BLaER1 (cell line): ENCODE measurements around the gene NEU4.

Experiments used
- H3K27ac ChIP-seq: shearing (Covaris generic); formaldehyde crosslinking; 2 replicates; pipeline ENCODE4 v1.8.1; 2022
- H3K27me3 ChIP-seq: shearing (Covaris generic); formaldehyde crosslinking; 2 replicates; pipeline ENCODE4 v1.8.1; 2022
- H3K36me3 ChIP-seq: shearing (Covaris generic); formaldehyde crosslinking; 2 replicates; pipeline ENCODE4 v1.8.1; 2022
- H3K4me1 ChIP-seq: shearing (Covaris generic); formaldehyde crosslinking; 2 replicates; pipeline ENCODE4 v1.8.1; 2022
- H3K4me2 ChIP-seq: shearing (Covaris generic); formaldehyde crosslinking; 2 replicates; pipeline ENCODE4 v1.8.1; 2022
- H3K4me3 ChIP-seq: shearing (Covaris generic); formaldehyde crosslinking; 2 replicates; pipeline ENCODE4 v1.8.1; 2022
- H3K9ac ChIP-seq: shearing (Covaris generic); formaldehyde crosslinking; 2 replicates; pipeline ENCODE4 v1.8.1; 2022
- H3K9me3 ChIP-seq: shearing (Covaris generic); formaldehyde crosslinking; 2 replicates; pipeline ENCODE4 v1.8.1; 2022
- H4K20me1 ChIP-seq: shearing (Covaris generic); formaldehyde crosslinking; 2 replicates; pipeline ENCODE4 v1.8.1; 2022
- Cebpa-rat ChIP-seq: shearing (Covaris generic); IDR thresholded peaks from 2 replicates; pipeline ENCODE4 v1.8.1; 2022

NEU4 gene

DNA sequence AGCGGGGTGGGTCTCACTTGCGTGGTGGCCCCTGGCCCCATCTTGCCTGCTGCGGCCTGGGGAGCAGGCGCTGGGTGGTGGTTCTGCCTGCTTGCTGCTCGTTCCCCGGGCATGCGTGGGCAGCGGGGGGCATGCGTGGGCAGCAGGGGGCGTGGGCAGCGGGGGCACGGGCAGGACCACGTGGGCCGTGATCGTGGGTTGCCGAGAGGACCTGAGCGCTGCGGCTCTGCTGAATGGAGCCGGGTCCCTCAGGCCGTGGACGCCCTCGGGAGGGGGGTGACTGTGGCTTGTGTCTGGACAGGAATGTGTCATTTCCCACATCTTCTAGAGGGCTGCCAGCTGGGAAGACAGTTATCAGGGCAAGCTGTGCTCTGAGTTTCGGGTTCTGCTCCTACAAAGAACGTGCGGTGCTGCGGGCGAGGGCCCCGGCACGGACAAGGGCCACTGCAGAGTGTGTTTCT lies 40.7 kb upstream of the NEU4 start:
- H3K4me2 ChIP-seq: no peak overlapping the region
- no peak overlapping the region for H3K4me3 ChIP-seq
- H3K27me3 ChIP-seq: no peaks in the 10 kb centered on the region
- no peak for TF ChIP-seq Cebpa-rat
- no peaks in the 10 kb centered on the region for H4K20me1 ChIP-seq
- H3K27ac ChIP-seq: no peak overlapping the region
- no peaks in the 10 kb centered on the region for H3K9me3 ChIP-seq
- no peak overlapping the region for H3K9ac ChIP-seq
- H3K36me3 ChIP-seq: peaks cover 4% of the 10 kb centered on the region; the same call in 1 of the 2 replicates
- H3K4me1 ChIP-seq: peaks cover 58% of the 10 kb centered on the region

DNA sequence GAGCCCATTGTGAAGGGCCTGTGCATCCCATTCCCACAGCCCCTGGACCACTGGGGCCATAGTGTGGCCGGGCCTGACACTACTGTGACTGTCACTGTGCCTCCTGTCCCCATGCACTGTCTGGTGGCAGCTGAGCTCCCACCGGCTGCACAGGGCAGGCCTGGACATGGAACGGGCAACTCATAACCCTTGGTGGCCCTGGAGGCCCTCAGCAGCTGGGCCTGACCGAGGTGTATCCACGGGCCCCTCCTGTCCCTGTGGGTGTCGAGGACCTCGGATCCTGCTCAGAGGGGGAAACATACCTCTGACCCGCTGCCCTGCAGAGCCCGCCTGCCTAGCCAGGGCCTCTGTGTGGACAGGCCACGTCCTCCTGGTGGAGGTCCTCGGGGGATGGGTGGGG lies 40.1 kb upstream of the NEU4 start:
- Histone ChIP-seq H3K27me3 (no peaks in the 10 kb centered on the region), H3K36me3 (peaks cover 4% of the 10 kb centered on the region; the same call in 1 of the 2 replicates)

DNA sequence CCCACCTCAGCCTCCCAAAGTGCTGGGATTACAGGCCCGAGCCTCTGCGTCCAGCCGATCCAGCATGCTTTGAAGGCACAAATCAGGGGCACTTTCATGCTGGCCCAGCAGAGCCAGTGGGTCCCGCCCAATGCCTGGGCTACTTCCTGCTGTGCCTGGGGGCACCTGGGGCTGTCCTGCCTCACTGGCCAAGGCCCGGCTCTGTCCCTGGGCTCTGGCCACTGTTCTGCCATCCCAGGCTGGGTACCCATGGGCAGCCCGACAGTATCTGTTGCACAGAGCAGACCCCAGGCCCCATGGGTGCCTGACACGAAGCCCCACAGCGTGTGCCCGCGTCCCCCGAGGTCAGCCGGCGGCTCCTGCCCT lies 39.2 kb upstream of the NEU4 start:
- H3K4me1 ChIP-seq: peaks cover 58% of the 10 kb centered on the region
- no peak for TF ChIP-seq Cebpa-rat
- H3K27ac ChIP-seq: peak overlapping the region; percentile 82
- H3K27me3 ChIP-seq: no peaks in the 10 kb centered on the region
- no peak overlapping the region for H3K4me3 ChIP-seq
- H3K4me2 ChIP-seq: peak overlapping the region; percentile 92
- peak overlapping the region; percentile 58; the same call in 1 of the 2 replicates for H3K9ac ChIP-seq
- H4K20me1 ChIP-seq: no peaks in the 10 kb centered on the region
- peaks cover 4% of the 10 kb centered on the region; the same call in 1 of the 2 replicates for H3K36me3 ChIP-seq
- no peaks in the 10 kb centered on the region for H3K9me3 ChIP-seq

More for the DNA sequence above, 40.1 kb upstream of the NEU4 start:
- 0 out of 2 replicates have a peak overlapping the region, but pooled peaks have one; percentile 55 for H3K27ac ChIP-seq
- H3K9me3 ChIP-seq: no peaks in the 10 kb centered on the region
- no peak overlapping the region for H3K4me3 ChIP-seq
- TF ChIP-seq Cebpa-rat: no peak
- no peaks in the 10 kb centered on the region for H4K20me1 ChIP-seq
- no peak overlapping the region for H3K9ac ChIP-seq
- peaks cover 58% of the 10 kb centered on the region for H3K4me1 ChIP-seq
- no peak overlapping the region for H3K4me2 ChIP-seq

DNA sequence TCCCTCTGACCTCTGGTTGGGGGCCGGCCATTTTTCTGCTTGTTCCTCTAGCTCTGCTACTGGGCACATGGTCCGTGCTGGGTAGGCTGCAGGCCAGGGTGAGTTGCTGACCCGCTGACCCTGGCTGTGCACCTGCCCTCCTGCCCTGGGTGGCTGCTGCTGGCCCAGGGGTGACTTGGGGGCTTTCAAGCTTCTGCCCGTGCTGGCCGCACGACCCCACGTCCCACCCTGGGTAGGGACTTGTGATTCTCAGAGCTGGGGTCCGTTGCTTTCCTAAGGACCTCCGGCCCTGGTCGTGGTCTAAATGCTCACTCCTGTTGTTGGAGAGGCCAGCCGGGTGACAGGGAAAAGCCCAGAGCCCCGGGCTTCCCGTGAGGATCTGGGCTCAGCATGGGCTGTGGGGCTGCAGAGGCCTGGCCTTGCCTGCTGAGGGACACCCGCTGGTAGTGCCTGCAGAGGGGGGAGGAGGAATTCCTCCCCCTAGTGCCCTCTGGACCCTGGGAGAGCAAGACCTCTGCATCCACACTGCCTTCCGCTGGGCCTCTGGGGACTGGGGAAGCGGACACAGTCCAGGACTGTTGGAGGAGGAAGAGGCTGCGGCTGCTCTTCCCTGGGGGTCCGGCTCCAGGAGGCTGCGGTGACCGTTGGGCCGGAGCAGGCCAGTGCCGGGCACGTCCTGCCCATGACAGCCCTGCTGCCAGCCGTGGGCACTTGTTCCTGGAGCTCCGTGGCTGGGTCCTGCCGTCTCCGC lies 38.6 kb upstream of the NEU4 start:
- H3K4me2 ChIP-seq: peak overlapping the region; percentile 92
- peak overlapping the region; percentile 82 for H3K27ac ChIP-seq
- H3K9ac ChIP-seq: peak overlapping the region; percentile 58; the same call in 1 of the 2 replicates

DNA sequence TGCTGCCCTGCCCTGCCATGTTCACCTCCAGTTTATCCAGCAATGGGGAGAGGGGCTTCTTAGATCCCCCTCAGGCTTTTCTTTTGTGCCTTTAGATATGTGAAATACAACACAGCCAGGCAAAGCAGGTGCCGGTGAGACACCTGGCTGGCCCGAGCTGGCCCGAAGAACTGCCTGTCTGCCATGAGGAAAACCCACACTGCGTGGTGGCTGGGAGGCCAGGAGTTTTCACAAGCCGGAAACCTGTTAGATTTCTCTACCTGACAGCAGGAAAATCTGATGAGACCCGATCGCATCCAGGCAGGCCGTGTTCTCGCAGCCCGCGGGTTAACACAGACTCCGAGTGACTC lies 38.1 kb upstream of the NEU4 start:
- peak overlapping the region; percentile 92 for H3K4me2 ChIP-seq
- peak overlapping the region; percentile 82 for H3K27ac ChIP-seq
- H3K9ac ChIP-seq: peak overlapping the region; percentile 58
- H3K4me1 ChIP-seq: peaks cover 66% of the 10 kb centered on the region
- H3K9me3 ChIP-seq: no peaks in the 10 kb centered on the region
- H3K27me3 ChIP-seq: no peaks in the 10 kb centered on the region
- TF ChIP-seq Cebpa-rat: no peak
- peaks cover 4% of the 10 kb centered on the region; the same call in 1 of the 2 replicates for H3K36me3 ChIP-seq
- no peaks in the 10 kb centered on the region for H4K20me1 ChIP-seq
- H3K4me3 ChIP-seq: no peak overlapping the region

More for the DNA sequence above, 38.6 kb upstream of the NEU4 start:
- Histone ChIP-seq H3K9me3 (no peaks in the 10 kb centered on the region), H3K27me3 (no peaks in the 10 kb centered on the region), H3K4me3 (no peak overlapping the region), H3K36me3 (peaks cover 4% of the 10 kb centered on the region; the same call in 1 of the 2 replicates), H3K4me1 (peaks cover 60% of the 10 kb centered on the region), H4K20me1 (no peaks in the 10 kb centered on the region)
- TF ChIP-seq Cebpa-rat: no peak

DNA sequence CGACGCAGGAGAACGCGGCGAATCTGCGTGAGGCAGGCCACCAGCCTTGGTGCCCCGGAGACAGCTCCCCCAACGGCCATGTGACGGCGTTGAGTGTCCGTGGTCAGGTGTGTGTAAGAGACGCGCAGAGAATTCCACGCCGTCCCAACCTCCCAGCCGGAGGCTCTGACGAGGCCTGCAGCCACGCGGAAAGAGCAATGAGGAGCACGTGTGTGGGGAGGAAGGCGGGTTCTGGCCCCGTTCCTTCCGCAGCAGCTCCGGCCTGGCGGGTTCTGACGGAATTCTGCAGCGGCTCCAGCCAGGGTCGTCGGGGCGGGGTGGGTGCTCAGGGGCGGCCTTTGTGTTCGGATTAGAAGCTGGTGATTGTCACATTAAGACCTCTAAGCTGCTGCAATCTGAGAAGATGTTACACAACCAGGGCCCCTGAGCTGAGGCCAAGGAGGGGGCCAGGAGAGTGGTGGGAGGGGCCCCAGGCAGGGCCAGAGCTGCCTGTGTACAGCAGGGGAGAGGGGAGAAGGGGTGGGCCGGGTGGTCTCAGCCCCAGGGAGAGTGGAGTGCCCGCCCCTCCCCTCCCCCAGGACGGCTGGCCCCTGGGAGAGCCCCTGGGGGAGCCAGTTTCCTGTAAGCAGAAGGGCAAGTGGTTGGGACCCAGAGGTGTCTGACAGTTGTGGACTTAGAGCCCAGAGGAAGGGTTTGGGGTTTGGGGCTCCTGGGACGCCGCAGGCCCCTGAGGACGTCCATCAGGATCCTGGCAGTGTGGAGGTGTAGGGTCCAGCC lies 37.5 kb upstream of the NEU4 start:
- peak overlapping the region; percentile 92 for H3K4me2 ChIP-seq
- no peaks in the 10 kb centered on the region for H4K20me1 ChIP-seq
- peaks cover 4% of the 10 kb centered on the region; the same call in 1 of the 2 replicates for H3K36me3 ChIP-seq
- H3K4me1 ChIP-seq: peaks cover 67% of the 10 kb centered on the region
- H3K27me3 ChIP-seq: no peaks in the 10 kb centered on the region
- peak overlapping the region; percentile 82 for H3K27ac ChIP-seq
- H3K4me3 ChIP-seq: 0 out of 2 replicates have a peak overlapping the region, but pooled peaks have one; percentile 22
- peak; percentile 85 for TF ChIP-seq Cebpa-rat
- H3K9ac ChIP-seq: peak overlapping the region; percentile 58
- H3K9me3 ChIP-seq: no peaks in the 10 kb centered on the region

DNA sequence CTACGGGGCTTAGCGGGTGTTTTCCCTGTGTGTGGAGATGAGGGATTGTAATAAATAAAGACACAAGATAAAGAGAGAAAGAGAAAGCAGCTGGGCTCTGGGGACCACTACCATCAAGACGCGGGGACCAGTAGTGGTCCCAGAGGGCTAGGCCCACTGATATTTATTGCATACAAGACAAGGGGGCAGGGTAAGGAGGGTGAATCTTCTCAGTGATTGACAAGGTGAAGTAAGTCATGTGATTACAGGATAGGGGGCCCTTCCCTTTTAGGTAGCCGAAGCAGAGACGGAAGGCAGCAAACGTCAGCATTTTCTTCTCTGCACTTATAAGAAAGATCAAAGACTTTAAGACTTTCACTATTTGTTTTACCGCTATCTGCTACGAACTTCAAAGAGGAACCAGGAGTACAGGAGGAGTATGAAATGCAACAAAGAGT lies 36.9 kb upstream of the NEU4 start:
- Histone ChIP-seq H3K27me3 (no peaks in the 10 kb centered on the region), H3K4me1 (peaks cover 73% of the 10 kb centered on the region), H3K27ac (peak overlapping the region; percentile 82), H4K20me1 (no peaks in the 10 kb centered on the region), H3K4me2 (peak overlapping the region; percentile 92), H3K36me3 (peaks cover 4% of the 10 kb centered on the region; the same call in 1 of the 2 replicates), H3K9ac (peak overlapping the region; percentile 58), H3K4me3 (0 out of 2 replicates have a peak overlapping the region, but pooled peaks have one; percentile 22), H3K9me3 (no peaks in the 10 kb centered on the region)
- TF ChIP-seq Cebpa-rat: no peak

DNA sequence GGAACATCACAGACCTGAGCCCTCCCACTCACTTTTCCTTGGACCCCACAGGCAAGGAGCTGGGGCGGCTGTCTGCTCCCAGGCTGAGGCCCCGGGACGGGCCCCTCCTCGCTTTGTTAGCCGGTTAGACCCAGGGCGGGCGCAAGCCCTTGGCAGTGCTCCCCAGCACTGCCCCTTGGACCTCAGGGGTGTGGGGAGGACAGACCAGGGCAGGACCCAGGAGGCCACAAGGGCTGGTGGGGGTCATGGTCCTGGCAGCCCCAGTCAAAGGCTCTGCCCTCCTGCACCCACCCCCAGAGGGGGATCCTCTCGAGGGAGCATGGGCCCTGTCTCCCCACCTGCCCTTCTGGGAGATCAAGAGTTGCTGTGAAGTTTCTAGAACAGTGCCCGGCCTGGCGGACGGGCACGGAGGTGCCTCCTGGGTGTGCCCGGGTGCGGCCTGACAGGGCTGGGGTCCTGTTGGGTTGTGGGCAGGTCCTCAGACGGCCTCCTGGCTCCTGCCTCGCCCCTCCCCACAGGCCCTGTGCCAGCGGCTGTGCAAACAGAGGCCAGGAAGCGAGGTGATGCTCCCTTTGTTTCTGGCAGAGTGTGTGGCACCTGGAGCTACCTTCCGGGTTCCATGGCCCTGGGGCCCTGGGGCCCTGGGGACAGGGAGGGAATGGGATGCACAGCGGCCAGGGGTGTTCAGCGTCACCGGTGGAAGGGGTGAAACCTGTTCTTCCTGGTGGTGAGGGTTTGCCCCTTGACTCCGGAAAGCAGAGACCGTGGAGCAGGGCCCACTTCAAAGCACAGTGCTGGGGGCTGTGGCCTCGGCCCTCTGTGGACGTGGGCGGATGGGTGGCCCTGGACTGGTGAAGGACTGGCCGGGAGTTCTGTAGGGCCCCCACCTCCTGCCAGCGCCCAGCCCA lies 35.2 kb upstream of the NEU4 start:
- Histone ChIP-seq H3K4me3 (no peak overlapping the region; the same call in 1 of the 2 replicates), H4K20me1 (no peaks in the 10 kb centered on the region), H3K4me1 (peaks cover 87% of the 10 kb centered on the region), H3K9ac (peak overlapping the region; percentile 47), H3K27me3 (no peaks in the 10 kb centered on the region), H3K9me3 (no peaks in the 10 kb centered on the region), H3K4me2 (peak overlapping the region; percentile 92), H3K36me3 (no peaks in the 10 kb centered on the region; the same call in 1 of the 2 replicates), H3K27ac (peak overlapping the region; percentile 89)
- no peak for TF ChIP-seq Cebpa-rat
